ENCODE data around the gene DOCK10.

GRCh38 chr2:224948005-224948404 is 94.3 kb downstream of the DOCK10 start:
- TF ChIP-seq POLR2A (IDR thresholded peaks at IDR 0.05; ENCODE audit: low read length) (no peak), GATA1 (IDR thresholded peaks at IDR 0.05; ENCODE audit: low read depth, low read length) (no peak)

Data from erythroblast (primary cell).